SU-DHL-6 (cell line): Measurements from ENCODE around the gene MXI1.

Source experiments
- EZH2phosphoT487 ChIP-seq: fragments of 200-600 bp; sonication (generic), shearing (Covaris generic); conservative IDR thresholded peaks from 2 replicates; pipeline ENCODE4 v1.6.1; 2018; ENCODE audit warnings: mild to moderate bottlenecking, antibody characterized with exemption, low read length, moderate library complexity, mixed read lengths
- TF ChIP-seq, protein P1 (sequence below): fragments of 200-600 bp; sonication (generic); IDR thresholded peaks from one replicate; pipeline ENCODE4 v1.5.1; 2017; ENCODE audit warnings: antibody characterized with exemption, mild to moderate bottlenecking, low read length, moderate library complexity; ENCODE audit not compliant: insufficient read depth, poor library complexity, severe bottlenecking

- TF ChIP-seq, protein P1, sequence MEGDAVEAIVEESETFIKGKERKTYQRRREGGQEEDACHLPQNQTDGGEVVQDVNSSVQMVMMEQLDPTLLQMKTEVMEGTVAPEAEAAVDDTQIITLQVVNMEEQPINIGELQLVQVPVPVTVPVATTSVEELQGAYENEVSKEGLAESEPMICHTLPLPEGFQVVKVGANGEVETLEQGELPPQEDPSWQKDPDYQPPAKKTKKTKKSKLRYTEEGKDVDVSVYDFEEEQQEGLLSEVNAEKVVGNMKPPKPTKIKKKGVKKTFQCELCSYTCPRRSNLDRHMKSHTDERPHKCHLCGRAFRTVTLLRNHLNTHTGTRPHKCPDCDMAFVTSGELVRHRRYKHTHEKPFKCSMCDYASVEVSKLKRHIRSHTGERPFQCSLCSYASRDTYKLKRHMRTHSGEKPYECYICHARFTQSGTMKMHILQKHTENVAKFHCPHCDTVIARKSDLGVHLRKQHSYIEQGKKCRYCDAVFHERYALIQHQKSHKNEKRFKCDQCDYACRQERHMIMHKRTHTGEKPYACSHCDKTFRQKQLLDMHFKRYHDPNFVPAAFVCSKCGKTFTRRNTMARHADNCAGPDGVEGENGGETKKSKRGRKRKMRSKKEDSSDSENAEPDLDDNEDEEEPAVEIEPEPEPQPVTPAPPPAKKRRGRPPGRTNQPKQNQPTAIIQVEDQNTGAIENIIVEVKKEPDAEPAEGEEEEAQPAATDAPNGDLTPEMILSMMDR, result no peak
- no peak for TF ChIP-seq EZH2phosphoT487
These were observed 37.8 kb upstream of the MXI1 start for GRCh38 chr10:110169586-110169985.
